Fibroblast of lung (primary cell): ENCODE measurements around the gene CES3.
"Not testable (repeated sequence)": the region's sequence is repeated elsewhere in the genome, so short reads cannot be mapped to it uniquely, and the experiment has no call there.

Source experiments
- EZH2 ChIP-seq: IDR thresholded peaks from 2 replicates; pipeline ENCODE4 v1.5.1; 2012; ENCODE audit warnings: low read length, control low read depth, mild to moderate bottlenecking; ENCODE audit errors: missing control alignments
- TF ChIP-seq, protein P1 (sequence below), 2 donors: IDR thresholded peaks in 1 of 2; conservative IDR thresholded peaks in 1 of 2; 1 replicate in 1 of 2; 2 replicates in 1 of 2; pipeline ENCODE4 v1.5.1; 2011 to 2012; ENCODE audit warnings: low read length in 2 of 2, control low read depth in 1 of 2, inconsistent platforms in 1 of 2, low read depth in 1 of 2, mild to moderate bottlenecking in 1 of 2

DNA sequence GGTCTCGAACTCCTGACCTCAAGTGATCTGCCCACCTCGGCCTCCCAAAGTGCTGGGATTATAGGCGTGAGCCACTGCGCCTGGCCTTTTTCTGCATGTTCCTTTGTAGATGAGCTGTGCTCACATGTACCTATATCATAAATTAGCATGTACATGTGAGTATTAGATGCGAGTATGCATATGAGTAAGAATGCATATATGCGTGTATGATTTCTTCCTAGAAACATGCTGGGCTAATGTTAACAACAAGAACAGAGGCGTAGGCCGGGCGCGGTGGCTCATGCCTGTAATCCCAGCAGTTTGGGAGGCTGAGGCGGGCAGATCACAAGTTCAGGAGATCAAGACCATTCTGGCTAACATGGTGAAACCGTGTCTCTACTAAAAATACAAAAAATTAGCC lies 32.5 kb downstream of the CES3 start:
- TF ChIP-seq, protein P1, sequence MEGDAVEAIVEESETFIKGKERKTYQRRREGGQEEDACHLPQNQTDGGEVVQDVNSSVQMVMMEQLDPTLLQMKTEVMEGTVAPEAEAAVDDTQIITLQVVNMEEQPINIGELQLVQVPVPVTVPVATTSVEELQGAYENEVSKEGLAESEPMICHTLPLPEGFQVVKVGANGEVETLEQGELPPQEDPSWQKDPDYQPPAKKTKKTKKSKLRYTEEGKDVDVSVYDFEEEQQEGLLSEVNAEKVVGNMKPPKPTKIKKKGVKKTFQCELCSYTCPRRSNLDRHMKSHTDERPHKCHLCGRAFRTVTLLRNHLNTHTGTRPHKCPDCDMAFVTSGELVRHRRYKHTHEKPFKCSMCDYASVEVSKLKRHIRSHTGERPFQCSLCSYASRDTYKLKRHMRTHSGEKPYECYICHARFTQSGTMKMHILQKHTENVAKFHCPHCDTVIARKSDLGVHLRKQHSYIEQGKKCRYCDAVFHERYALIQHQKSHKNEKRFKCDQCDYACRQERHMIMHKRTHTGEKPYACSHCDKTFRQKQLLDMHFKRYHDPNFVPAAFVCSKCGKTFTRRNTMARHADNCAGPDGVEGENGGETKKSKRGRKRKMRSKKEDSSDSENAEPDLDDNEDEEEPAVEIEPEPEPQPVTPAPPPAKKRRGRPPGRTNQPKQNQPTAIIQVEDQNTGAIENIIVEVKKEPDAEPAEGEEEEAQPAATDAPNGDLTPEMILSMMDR (conservative IDR thresholded peaks at IDR 0.05 in 1 of 2, IDR thresholded peaks at IDR 0.05 in 1 of 2; ENCODE audit: low read depth in 1 of 2, low read length in 2 of 2): not testable (repeated sequence)
- not testable (repeated sequence) for TF ChIP-seq EZH2
